ENCODE data around the gene FBXL17.

FBXL17 gene

DNA sequence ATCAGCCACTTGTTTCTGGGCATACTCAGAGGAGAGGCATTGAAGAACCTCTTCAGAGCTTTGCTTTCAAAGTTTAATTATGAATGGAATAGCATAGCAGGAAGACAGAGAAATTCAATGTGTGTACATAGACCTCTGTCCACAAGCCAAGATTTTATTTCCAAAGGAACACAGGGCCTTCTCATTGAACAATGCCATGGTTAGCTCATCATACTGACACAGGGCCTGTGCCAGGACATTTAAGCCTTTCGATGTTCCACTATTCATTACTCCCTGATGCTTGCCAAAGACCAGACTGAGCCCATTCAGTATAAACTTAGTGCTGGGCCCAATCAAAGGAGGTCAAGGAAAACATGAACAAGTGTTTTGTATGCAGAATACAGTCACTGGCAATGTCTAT lies 280.8 kb downstream of the FBXL17 start:
- DNase-seq = peak in 52 of 56 donors; percentile 3 to 92 (median 64)

DNA sequence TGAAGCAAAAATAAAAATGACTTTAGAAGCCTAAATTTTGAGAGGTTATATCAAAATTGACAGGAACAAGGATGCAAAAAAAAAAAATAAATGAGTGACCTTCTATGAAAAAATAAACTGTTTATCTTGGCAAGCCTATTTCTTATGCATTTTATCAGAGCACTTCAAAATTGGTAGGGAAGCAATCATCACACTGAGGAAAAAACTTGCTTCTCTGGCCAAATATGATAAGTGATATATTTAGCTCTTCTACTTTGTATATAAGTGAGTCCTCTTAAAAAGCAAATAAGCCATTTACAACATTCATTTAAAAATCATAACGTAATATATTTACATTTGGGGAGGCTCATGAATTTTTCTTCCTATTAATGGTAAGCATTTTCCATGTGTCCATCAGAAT lies 287.1 kb downstream of the FBXL17 start:
- DNase-seq = no peak

DNA sequence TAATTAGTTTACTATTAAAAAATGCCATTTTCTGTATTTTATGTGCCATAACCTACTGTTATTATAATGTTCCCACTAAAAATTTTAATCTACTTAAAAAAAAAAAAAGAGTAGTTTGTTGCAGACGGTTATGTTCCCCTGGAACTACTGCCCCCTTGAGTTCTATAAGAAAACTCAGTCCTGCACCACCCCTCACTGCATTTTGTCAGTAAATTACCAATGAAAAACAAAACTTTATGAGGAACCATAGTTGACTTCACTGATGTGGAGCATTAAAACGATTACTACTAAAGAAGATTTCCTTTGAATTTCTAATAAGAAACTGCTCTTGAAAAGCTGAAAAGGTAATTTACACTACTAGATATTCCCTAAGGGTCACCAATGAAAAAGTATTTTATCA lies 288.7 kb downstream of the FBXL17 start:
- DNase-seq = no peak

DNA sequence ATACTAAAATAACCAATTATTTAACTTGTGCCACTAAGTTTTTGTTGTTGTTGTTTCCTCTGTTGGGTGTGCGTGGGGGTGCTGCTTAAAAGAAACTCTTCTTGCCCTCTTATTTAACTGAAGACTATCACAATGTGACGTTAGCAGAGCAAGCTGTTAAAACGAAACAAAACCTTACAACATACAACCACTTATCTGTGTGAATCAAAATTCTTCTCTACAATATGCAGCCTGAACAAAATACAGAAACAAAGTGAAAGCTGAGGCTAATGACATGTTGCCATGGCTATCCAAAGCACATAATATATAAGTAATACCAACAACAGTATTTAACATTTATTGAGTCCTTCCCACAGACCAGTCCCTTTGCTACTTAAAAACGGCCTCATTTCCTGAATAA lies 291.0 kb downstream of the FBXL17 start:
- DNase-seq = no peak

DNA sequence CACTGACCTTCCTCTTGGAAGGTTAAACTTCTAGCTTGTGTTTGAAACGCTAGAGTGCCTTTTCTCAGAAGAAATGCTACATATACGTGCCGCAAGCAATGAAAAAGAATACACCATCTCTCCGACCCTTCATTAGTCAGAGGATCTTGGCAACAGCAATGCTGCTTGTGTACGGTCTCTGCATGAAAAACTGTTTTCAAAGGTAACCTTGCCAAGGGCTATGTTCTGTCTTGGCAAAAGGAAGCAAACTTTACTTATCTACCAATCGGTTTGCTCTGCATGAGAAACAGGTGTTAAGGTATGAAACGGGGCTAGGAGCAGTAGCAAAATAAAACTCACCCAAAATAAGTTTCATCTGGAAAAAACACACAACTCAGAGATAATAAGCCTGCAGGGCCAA lies 297.8 kb downstream of the FBXL17 start:
- no peak for DNase-seq

DNA sequence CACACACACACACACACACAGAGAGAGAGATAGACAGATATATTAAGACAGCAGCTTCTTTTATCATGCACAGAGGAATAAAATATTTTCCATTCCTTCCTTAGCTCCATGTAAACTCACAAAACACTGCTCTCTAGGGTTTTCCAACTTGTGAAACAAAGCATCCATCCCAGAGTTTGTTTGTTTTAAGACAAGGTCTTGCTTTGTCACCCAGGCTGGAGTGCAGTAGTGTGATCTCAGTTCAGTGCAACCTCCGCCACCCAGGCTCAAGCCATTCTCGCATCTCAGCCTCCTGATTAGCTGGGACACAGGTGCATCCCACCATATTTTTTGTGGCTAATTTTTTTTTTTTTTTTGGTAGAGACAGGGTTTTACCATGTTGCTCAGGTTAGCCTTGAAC lies 298.7 kb downstream of the FBXL17 start:
- no peak for DNase-seq

DNA sequence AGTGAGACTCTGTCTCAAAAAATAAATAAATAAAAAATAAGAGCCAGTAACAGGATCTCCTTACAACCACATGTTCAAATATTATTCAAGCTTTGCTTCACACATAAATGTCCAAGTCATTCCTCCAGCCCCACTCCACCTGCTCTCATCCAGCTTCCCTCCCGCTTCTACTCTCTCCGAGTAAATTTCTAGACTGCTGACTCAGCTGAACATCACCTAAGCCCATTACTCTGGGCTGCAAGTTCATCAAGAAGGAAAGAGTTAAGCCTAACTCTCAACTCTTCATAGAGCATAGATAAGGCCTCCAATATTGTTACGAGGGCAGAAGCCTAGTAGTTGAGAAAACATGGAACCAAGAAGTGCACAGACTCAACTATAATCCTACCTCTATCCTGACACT lies 300.2 kb downstream of the FBXL17 start:
- no peak for DNase-seq

DNA sequence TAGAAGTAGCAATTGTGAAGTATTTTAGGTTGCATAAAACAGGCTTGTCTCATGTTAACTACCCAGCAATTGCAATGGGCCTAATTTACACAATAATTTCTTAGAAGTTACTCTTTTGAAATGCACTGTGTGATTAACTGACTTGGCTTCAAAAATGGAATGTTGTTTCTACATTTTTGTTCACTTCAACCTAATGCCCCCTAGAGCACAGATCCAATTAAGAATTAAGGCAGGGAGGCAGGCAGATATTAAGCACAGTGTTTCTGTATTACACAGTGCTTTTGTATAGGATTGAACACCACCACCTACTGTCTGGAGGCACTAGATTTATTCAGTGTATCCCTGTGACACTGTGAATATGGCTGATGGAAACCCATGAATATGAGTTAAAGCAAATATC lies 302.1 kb downstream of the FBXL17 start:
- DNase-seq = no peak

DNA sequence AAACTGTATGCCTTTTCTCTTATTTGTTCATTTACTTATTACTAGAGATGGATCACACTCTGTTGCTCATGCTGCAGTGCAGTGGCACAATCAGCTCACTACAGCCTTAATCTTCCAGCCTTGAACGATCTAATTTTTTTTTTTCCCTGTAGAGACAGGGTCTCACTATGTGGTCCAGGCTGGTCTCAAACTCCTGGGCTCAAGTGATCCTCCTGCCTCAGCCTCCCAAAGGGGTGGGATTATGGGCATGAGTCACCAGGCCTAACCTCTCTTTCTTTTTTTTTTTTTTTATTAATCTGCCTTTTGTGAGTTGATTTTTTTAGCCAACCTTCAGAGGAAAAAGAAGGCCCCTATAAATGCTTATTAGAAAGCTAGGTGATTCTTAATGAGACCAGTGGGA lies 303.0 kb downstream of the FBXL17 start:
- no peak for DNase-seq

DNA sequence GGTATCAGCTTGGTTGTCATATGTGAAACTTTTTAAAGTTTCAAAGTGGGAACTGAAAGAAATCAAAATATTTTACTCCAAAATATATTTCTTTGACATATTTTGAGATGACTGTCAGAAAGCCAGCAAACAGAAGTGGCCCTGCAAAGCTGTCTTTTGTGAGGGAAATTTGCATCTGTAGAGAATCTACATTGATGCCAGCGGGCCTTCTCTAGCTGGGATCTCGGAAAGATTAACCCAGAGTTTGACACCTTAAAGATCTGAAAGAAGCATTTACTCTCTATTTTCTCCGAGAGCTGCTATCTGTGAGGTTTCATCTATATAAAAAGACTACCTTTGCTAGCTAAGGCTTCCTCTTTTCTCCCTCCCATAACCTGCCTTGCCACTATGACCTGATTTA lies 303.6 kb downstream of the FBXL17 start:
- no peak for DNase-seq

DNA sequence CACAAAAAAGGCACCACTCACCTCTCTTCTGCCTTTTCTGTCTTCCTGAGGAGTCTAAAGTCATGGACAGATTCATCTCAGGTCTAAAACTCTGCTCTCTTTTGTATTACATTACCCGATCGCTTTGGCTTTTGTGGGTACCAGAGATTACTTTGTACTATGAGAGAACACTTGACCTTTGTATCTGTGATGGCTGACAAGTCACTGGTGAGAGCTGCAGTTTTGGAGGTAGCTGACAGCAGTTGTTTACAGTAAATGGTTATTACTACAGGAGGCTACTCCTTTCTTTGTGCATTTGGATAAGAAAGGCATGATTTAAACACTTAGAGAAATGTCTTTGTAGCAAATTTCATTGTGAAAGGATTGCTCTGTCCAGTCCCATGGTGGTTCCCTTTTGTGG lies 307.3 kb downstream of the FBXL17 start:
- no peak for DNase-seq

DNA sequence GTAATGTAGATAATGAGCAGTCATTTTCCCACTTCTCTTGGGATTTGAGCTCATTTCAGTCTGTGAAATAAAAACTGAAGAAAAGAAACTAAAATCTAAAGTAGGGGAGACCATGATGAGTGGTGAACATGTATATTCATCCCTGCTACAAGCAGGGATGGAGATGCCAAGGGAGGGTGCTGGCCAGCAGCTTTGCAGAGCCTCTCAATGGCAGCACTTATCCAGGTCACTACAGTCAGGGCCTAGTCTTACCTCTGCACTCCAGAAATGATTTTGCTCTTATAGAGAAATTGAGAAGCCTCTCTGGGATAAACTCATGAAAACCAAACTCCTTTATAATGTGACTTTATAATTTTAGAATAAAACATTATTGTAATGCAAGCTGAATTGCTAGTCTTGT lies 317.6 kb downstream of the FBXL17 start:
- peak in 1 of 56 donors; percentile 2 for DNase-seq

DNA sequence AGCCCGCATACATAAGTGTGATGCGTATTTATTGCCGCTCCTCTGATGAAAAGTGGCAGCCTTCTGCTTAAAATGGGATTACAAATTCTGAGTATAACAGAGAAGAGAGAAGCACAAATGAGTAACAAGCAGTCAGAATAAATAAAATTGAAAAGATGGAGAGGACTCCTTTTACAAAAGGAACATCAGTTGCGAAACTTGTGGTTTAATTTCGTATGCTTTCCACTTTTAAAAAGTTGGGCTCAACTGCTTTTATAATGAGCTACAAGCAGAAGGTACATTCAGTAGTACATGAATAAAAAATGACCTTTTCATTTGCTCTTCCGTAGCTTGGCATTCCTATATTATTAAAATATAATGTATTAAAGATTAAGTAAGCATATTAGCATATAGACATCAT lies 320.0 kb downstream of the FBXL17 start:
- DNase-seq = no peak

DNA sequence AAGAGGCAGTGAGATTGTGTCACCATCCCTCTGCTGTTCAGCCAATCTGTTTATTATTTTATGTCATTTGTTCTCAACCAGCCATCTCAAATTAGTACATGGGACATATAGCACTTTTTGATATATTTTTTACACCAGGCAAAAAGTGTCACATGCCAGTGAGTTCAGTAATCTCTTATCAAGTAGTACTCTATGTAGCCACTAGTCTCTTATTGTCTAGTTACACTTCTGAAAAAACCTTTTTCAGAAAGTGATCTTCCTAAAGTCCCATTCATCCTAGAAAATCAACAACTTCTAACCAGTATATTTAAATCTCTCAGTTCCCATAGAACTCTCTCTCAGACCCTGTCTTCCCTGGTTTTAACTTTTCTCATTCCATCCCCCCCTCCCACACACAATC lies 321.6 kb downstream of the FBXL17 start:
- no peak for DNase-seq

DNA sequence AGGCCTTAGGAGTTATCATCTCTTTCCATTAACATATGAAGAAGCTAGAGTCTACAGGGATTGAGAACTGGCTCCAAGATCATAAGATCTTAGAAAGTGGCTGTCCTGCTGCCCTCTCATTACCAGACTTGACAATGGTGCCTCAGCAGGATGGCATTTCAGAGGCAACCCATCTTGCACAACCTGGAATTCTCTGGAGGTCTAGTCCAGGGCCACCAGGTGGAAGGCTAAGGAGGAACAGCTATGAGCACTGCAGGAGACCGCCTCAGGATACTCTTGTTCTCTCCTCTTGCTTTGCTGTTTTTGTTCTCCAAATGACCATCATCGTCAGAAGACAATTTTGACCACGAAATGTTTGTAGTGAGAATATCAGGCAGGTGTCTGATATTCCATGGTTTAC lies 322.6 kb downstream of the FBXL17 start:
- DNase-seq = no peak

DNA sequence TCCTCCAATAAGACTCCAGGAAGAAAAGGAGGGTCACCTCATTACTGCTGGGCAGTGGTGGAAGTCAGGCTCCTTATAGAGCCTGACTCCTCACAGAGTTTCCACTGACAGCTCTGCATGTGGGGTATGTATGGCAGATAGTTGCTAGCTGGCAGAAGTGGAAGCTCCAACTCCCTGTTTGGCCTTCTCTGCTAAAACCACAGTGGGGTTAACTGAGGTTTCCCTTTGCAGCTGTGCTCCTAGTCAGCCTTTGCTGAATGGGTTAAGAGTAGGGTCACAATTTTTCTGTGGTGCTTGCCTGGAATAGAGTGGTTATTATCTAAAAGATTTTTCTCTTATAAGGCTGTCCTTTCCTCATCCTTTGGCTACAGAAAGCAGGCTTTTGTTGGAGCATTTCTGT lies 327.5 kb downstream of the FBXL17 start:
- DNase-seq = no peak

DNA sequence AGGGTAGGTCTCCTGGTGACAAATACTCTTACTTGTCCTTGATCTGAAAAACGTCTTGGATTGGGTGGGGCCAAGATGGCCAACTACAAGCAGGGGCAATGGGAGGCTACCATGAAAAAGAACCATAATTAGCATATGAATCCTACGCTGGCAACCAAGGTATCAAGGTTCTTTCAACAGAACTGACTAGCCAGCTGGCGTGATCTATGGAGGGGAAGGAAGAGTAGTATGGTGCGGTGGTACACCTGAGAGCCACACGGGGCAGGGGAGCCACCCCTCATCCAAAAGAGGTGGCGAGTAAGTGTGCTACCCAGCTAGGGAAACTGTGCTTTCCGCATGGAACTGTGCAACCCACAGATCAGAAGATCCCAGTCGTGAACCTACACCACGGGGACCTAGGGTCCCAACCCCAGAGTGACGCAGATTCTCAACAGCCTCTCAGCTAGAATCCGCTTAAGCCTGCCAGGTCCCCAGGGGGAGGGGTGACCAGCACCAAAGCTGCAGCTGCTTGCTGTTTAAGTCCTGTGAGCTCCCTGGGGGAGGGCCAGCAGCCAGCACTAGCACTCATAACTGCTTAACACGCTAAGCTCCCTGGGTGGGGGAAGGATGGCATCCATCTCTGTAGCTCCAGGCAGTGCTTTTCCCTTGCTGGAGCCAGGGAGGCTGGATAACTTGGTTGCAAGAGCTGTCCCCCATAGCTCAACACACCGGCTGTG lies 334.8 kb downstream of the FBXL17 start:
- DNase-seq = peak in 1 of 56 donors; percentile 2

DNA sequence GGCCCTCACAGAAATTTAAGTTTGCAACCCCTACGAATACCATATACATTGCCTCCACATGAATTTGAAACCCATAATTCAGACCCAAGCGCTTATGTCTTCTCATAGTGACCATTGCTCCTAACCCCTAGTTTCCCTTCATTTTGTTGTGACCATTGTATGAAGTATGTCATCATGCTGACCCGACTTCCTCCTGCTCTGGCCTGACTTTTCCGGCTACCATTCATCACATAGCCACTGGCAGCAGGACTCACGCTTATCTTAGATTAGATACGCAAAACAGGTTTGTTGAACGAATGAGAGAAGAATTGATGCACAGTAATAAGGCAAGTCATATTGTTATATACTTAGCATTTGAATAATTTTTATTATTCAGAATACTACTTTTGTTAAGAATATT lies 345.4 kb downstream of the FBXL17 start:
- DNase-seq = no peak

DNA sequence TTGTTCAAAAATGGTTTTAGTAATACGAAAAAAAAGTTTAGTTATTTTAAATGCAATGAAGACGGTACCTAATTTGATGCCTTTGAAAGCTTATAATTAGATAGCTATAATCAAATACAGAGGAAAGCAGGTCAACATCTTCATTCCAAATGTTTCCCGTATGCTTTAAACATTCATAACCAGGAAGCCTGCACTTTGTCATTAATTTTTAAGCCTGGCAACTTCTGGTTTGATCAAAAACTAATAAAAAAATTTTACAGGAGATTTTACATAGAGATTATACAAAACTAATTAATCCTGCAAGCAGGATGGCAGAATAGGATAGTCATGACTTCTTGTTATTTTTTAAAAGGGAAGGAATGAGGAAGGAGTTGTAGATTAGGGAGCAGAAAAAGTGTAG lies 353.0 kb downstream of the FBXL17 start:
- no peak for DNase-seq

DNA sequence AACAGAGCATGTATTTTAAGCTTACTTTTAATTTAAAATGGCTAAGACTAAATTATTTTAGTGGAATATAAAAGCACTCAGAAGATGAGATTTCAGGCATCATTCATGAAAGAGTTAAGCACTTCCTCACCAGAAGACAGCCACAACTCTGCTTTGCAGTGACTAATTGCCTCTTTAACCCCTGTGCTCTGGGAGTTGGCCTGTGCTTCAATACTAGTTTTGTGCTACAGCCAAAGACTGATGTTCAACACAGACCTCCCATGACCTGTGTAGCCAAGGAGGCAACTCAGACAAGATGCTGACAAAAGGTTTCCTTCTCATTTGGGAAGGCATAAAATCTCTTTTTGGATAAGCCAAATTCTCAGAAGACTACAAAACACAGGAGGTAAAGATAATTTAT lies 353.5 kb downstream of the FBXL17 start:
- no peak for DNase-seq

DNA sequence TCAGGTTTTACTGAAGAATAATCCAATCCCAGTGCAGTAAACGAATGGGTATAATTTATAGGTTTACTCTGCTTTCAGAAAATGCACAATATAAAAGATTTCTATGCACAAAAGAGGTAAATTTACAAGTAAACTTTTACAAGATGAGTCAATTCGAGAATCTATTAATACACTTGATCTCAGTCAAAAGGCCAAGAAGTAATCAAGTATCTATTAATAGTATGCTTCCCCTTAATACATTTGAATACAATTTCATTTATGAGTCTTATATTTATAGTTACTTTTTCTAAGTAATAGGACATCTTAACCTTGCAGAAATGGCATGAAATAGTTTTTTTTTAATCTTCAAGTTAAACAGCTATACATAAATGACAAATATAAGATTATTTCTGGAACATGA lies 355.9 kb downstream of the FBXL17 start:
- DNase-seq = no peak

DNA sequence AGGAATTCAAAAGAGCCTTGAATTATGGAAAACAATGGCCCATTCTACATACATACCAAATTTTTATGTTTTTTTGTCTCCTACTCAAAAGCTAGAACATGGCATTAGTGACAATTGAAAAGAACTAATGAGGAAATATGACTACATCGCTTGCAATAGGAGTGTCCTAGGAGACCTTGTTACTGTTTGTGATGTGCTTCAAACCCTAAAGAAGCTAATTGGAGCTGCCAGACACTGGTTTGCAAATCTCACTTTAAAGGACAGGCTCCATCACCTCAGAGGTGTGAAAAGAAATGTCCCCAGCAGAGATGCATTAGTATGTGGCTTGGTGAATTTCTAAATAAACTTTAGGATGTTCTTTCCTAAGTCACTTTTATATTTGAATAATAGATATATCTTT lies 356.9 kb downstream of the FBXL17 start:
- DNase-seq = no peak

DNA sequence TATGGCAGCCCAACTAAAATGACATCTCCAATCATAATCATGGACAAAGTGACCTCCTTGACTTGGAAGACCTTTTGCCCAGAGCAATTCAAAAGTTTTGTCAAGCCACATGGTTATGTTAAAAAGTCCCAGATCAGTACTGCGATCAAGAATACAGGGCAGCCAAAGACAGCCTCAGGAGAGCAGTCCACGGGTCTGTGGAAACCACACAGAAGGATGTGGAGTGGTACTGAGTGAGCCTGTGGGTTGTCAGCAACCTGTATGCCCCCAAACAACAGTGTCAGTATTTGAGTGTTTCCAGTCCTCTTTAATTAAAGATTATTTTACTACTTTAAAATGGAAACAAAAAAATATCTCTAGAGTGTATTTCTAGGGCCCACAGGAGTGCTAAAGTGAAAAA lies 365.8 kb downstream of the FBXL17 start:
- DNase-seq = no peak

DNA sequence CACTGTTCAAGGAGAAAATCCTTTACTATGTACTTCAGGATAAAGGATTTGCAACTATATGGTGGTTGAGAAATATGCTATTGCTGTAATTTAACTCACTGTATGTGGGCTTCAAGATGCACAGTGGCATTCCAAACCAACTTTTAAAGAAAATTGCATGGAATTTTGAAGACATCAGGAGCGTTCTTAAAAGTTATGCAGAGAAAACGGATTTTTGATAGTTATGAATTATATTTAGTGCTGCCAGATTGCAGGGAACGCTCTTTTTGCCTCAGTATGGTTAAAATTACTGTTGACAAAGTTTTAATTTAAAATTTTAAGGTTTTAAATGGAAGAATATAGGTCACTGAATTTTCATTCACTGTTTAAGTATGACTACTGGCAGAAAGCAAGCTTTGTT lies 375.1 kb downstream of the FBXL17 start:
- DNase-seq = no peak

Data from nucleus accumbens (tissue), 56 donors.